Measurements from ENCODE around the gene PPFIBP1.
"Not testable (repeated sequence)": the region's sequence is repeated elsewhere in the genome, so short reads cannot be mapped to it uniquely, and the experiment has no call there.

Gene PPFIBP1

GRCh38 chr12:27630219-27630618 is 106.2 kb downstream of the PPFIBP1 start:
- H3K4me3 ChIP-seq (ENCODE audit: low read depth, low read length); H3K27ac ChIP-seq (ENCODE audit: low read depth, low read length); H3K23ac ChIP-seq (ENCODE audit: low read length); H3K9ac ChIP-seq (ENCODE audit: low read length); H3K4ac ChIP-seq (ENCODE audit: low read depth, low read length); H3K4me2 ChIP-seq (ENCODE audit: low read length); H4K8ac ChIP-seq (ENCODE audit: low read depth, low read length); H3K4me1 ChIP-seq (ENCODE audit: control insufficient read depth in 1 of 2, insufficient read depth in 2 of 2, low read length in 2 of 2); H3K9me3 ChIP-seq (ENCODE audit: insufficient read depth, low read depth, low read length); H2BK12ac ChIP-seq (ENCODE audit: low read length); H2AFZ ChIP-seq (ENCODE audit: insufficient read depth, low read length, poor library complexity); DNase-seq; H3K14ac ChIP-seq (ENCODE audit: low read length); H2BK120ac ChIP-seq (ENCODE audit: insufficient read depth, low read length, poor library complexity); H3K36me3 ChIP-seq (ENCODE audit: control insufficient read depth in 1 of 2, insufficient read depth in 2 of 2, low read length in 2 of 2); H4K91ac ChIP-seq (ENCODE audit: low read depth, low read length); H3K79me2 ChIP-seq (ENCODE audit: control insufficient read depth, insufficient read depth, low read length, poor library complexity); H3K79me1 ChIP-seq (ENCODE audit: low read length); H2BK5ac ChIP-seq (ENCODE audit: low read depth, low read length, poor library complexity); H3K27me3 ChIP-seq (ENCODE audit: insufficient read depth, low read length); H2AK5ac ChIP-seq (ENCODE audit: low read length); H4K12ac ChIP-seq (ENCODE audit: low read depth, low read length); H3K18ac ChIP-seq (ENCODE audit: low read length): not testable (repeated sequence)
- WGBS (ENCODE audit: extremely low coverage, insufficient coverage, insufficient read length), result no CpG with 5 or more reads among the region's 2 CpGs

- H3K9me3 ChIP-seq (ENCODE audit: insufficient read depth, low read depth, low read length), result no peaks in the 10 kb centered on the region
- DNase-seq, result no peak
- WGBS (ENCODE audit: extremely low coverage, insufficient coverage, insufficient read length), result no CpG with 5 or more reads among the region's 5 CpGs
Observed at GRCh38 chr12:27631365-27631764, 107.4 kb downstream of the PPFIBP1 start.

GRCh38 chr12:27631813-27632491 is 107.9 kb downstream of the PPFIBP1 start:
- Histone ChIP-seq H3K36me3 (ENCODE audit: control insufficient read depth in 1 of 2, insufficient read depth in 2 of 2, low read length in 2 of 2) (peaks cover 2 to 4% of the 10 kb centered on the region in 2 experiments), H3K23ac (ENCODE audit: low read length) (no peak overlapping the region), H3K4me2 (ENCODE audit: low read length) (no peak overlapping the region), H2AFZ (ENCODE audit: insufficient read depth, low read length, poor library complexity) (no peak overlapping the region), H2BK5ac (ENCODE audit: low read depth, low read length, poor library complexity) (no peak overlapping the region), H3K79me2 (ENCODE audit: control insufficient read depth, insufficient read depth, low read length, poor library complexity) (no peaks in the 10 kb centered on the region), H4K91ac (ENCODE audit: low read depth, low read length) (no peak overlapping the region), H3K79me1 (ENCODE audit: low read length) (no peaks in the 10 kb centered on the region), H2BK12ac (ENCODE audit: low read length) (no peak overlapping the region), H3K9ac (ENCODE audit: low read length) (no peak overlapping the region), H3K14ac (ENCODE audit: low read length) (no peak overlapping the region), H3K4me3 (ENCODE audit: low read depth, low read length) (no peak overlapping the region), H3K4me1 (ENCODE audit: control insufficient read depth in 1 of 2, insufficient read depth in 2 of 2, low read length in 2 of 2) (no peaks in the 10 kb centered on the region), H4K12ac (ENCODE audit: low read depth, low read length) (no peak overlapping the region), H3K18ac (ENCODE audit: low read length) (no peak overlapping the region), H3K27me3 (ENCODE audit: insufficient read depth, low read length) (no peaks in the 10 kb centered on the region), H3K4ac (ENCODE audit: low read depth, low read length) (no peak overlapping the region), H2AK5ac (ENCODE audit: low read length) (no peak overlapping the region), H3K9me3 (ENCODE audit: insufficient read depth, low read depth, low read length) (no peaks in the 10 kb centered on the region), H4K8ac (ENCODE audit: low read depth, low read length) (no peak overlapping the region), H2BK120ac (ENCODE audit: insufficient read depth, low read length, poor library complexity) (no peak overlapping the region), H3K27ac (ENCODE audit: low read depth, low read length) (no peak overlapping the region)
- peak in 1 of 2 donors; percentile 72 for DNase-seq
- no CpG with 5 or more reads among the region's 2 CpGs for WGBS (ENCODE audit: extremely low coverage, insufficient coverage, insufficient read length)

More at GRCh38 chr12:27631365-27631764, 107.4 kb downstream of the PPFIBP1 start:
- Histone ChIP-seq H2BK5ac (ENCODE audit: low read depth, low read length, poor library complexity) (no peak overlapping the region), H2AFZ (ENCODE audit: insufficient read depth, low read length, poor library complexity) (no peak overlapping the region), H4K12ac (ENCODE audit: low read depth, low read length) (no peak overlapping the region), H3K4me3 (ENCODE audit: low read depth, low read length) (no peak overlapping the region), H3K27ac (ENCODE audit: low read depth, low read length) (no peak overlapping the region), H3K4ac (ENCODE audit: low read depth, low read length) (no peak overlapping the region), H3K79me1 (ENCODE audit: low read length) (peaks cover 1% of the 10 kb centered on the region), H3K9ac (ENCODE audit: low read length) (no peak overlapping the region), H2AK5ac (ENCODE audit: low read length) (no peak overlapping the region), H3K4me2 (ENCODE audit: low read length) (no peak overlapping the region), H3K4me1 (ENCODE audit: control insufficient read depth in 1 of 2, insufficient read depth in 2 of 2, low read length in 2 of 2) (no peaks in the 10 kb centered on the region), H2BK120ac (ENCODE audit: insufficient read depth, low read length, poor library complexity) (no peak overlapping the region), H3K14ac (ENCODE audit: low read length) (no peak overlapping the region), H3K79me2 (ENCODE audit: control insufficient read depth, insufficient read depth, low read length, poor library complexity) (no peaks in the 10 kb centered on the region), H2BK12ac (ENCODE audit: low read length) (no peak overlapping the region), H3K27me3 (ENCODE audit: insufficient read depth, low read length) (no peaks in the 10 kb centered on the region), H4K91ac (ENCODE audit: low read depth, low read length) (no peak overlapping the region), H4K8ac (ENCODE audit: low read depth, low read length) (no peak overlapping the region), H3K23ac (ENCODE audit: low read length) (no peak overlapping the region), H3K18ac (ENCODE audit: low read length) (no peak overlapping the region), H3K36me3 (ENCODE audit: control insufficient read depth in 1 of 2, insufficient read depth in 2 of 2, low read length in 2 of 2) (peaks cover 3 to 4% of the 10 kb centered on the region in 2 experiments)

GRCh38 chr12:27635349-27635972 is 111.5 kb downstream of the PPFIBP1 start:
- no peak overlapping the region for H2AFZ ChIP-seq (ENCODE audit: insufficient read depth, low read length, poor library complexity)
- no peak overlapping the region for H3K14ac ChIP-seq (ENCODE audit: low read length)
- H3K4me3 ChIP-seq (ENCODE audit: low read depth, low read length), result no peak overlapping the region
- peaks cover 2 to 3% of the 10 kb centered on the region in 2 experiments for H3K36me3 ChIP-seq (ENCODE audit: control insufficient read depth in 1 of 2, insufficient read depth in 2 of 2, low read length in 2 of 2)
- no peak overlapping the region for H3K4ac ChIP-seq (ENCODE audit: low read depth, low read length)
- H3K9ac ChIP-seq (ENCODE audit: low read length), result no peak overlapping the region
- H2BK12ac ChIP-seq (ENCODE audit: low read length), result no peak overlapping the region
- H4K12ac ChIP-seq (ENCODE audit: low read depth, low read length), result no peak overlapping the region
- H3K4me1 ChIP-seq (ENCODE audit: control insufficient read depth in 1 of 2, insufficient read depth in 2 of 2, low read length in 2 of 2), result no peaks in the 10 kb centered on the region
- H2AK5ac ChIP-seq (ENCODE audit: low read length), result no peak overlapping the region
- no peaks in the 10 kb centered on the region for H3K27me3 ChIP-seq (ENCODE audit: insufficient read depth, low read length)
- no peak overlapping the region for H3K27ac ChIP-seq (ENCODE audit: low read depth, low read length)
- WGBS (ENCODE audit: extremely low coverage, insufficient coverage, insufficient read length), result no CpG with 5 or more reads among the region's 7 CpGs
- no peaks in the 10 kb centered on the region for H3K9me3 ChIP-seq (ENCODE audit: insufficient read depth, low read depth, low read length)
- H3K4me2 ChIP-seq (ENCODE audit: low read length), result no peak overlapping the region
- H3K23ac ChIP-seq (ENCODE audit: low read length), result no peak overlapping the region
- DNase-seq, result peak in 1 of 2 donors; percentile 69
- H2BK5ac ChIP-seq (ENCODE audit: low read depth, low read length, poor library complexity), result no peak overlapping the region
- H3K79me1 ChIP-seq (ENCODE audit: low read length), result no peaks in the 10 kb centered on the region
- no peak overlapping the region for H4K8ac ChIP-seq (ENCODE audit: low read depth, low read length)
- H3K18ac ChIP-seq (ENCODE audit: low read length), result no peak overlapping the region
- no peak overlapping the region for H2BK120ac ChIP-seq (ENCODE audit: insufficient read depth, low read length, poor library complexity)
- H4K91ac ChIP-seq (ENCODE audit: low read depth, low read length), result no peak overlapping the region
- no peaks in the 10 kb centered on the region for H3K79me2 ChIP-seq (ENCODE audit: control insufficient read depth, insufficient read depth, low read length, poor library complexity)

All from trophoblast cell (in vitro differentiated cells and primary cell).